HL-60 (cell line): Measurements from ENCODE around the gene MOB3B.

Experiments
- CTCF ChIP-seq: IDR thresholded peaks from one replicate; pipeline ENCODE4 v1.5.1; 2011; ENCODE audit warnings: low read length, control low read depth, inconsistent platforms; ENCODE audit not compliant: insufficient read depth
- SPI1 ChIP-seq: IDR thresholded peaks from 2 replicates; pipeline ENCODE4 v1.6.1; 2012; ENCODE audit warnings: low read depth, mild to moderate bottlenecking, borderline replicate concordance

GRCh38 chr9:27421577-27421976 is 108.0 kb downstream of the MOB3B start:
- TF ChIP-seq CTCF (no peak), SPI1 (no peak)
